IMR-90 (cell line): ENCODE measurements around the gene FGR. TPM values are rescaled to one million over a fixed set of nuclear protein-coding genes. Genes with fewer than 3 reads are reported as not detected.

Experiments used
- ATAC-seq: fragments of 200-7000 bp; cut with Tn5 transposase; 2 replicates; pipeline ENCODE4 v1.9.1; 2020; ENCODE audit warnings: low read depth, mild to moderate bottlenecking, moderate library complexity
- BruUV-seq: library from RNA; stranded (reverse); fragments of 400-500 nt; replicated peaks from 2 replicates; lab custom pipeline; 2021; lab: Mats Ljungman, UMichigan
- CTCF ChIA-PET: fragments of 300-600 bp; formaldehyde crosslinking; extraction: SDS; loops from one replicate; lab custom pipeline; 2021; ENCODE audit warnings: antibody characterized with exemption; lab: Yijun Ruan, JAX
- POLR2A ChIA-PET: fragments of 300-600 bp; sonication (Branson Sonifier 250); formaldehyde crosslinking; loops from one replicate; lab custom pipeline; 2022; ENCODE audit warnings: antibody characterized with exemption; ENCODE audit not compliant: unreplicated experiment; lab: Charles Lee
- DNase-seq: peaks from one replicate; pipeline ENCODE4 v3.0.0; 2013
- H2AFZ ChIP-seq: replicated peaks from 2 replicates; pipeline ENCODE3; 2013; ENCODE audit warnings: low read length, mild to moderate bottlenecking; ENCODE audit not compliant: poor library complexity
- H2AK5ac ChIP-seq: 2 replicates; pipeline ENCODE4 v1.6.1; 2013; ENCODE audit warnings: low read depth, low read length, inconsistent platforms
- H2AK9ac ChIP-seq: replicated peaks from 2 replicates; pipeline ENCODE3; 2013; ENCODE audit warnings: mild to moderate bottlenecking, low read depth, low read length, moderate library complexity; ENCODE audit not compliant: poor library complexity
- H2BK120ac ChIP-seq: 2 replicates; pipeline ENCODE4 v1.6.1; 2013; ENCODE audit warnings: low read depth, low read length, inconsistent platforms
- H2BK15ac ChIP-seq: 3 replicates; pipeline ENCODE4 v1.6.1; 2013; ENCODE audit warnings: low read depth, low read length, inconsistent platforms
- H2BK20ac ChIP-seq: 2 replicates; pipeline ENCODE4 v1.6.1; 2013; ENCODE audit warnings: low read depth, mild to moderate bottlenecking, inconsistent platforms, low read length, moderate library complexity
- H2BK5ac ChIP-seq: 2 replicates; pipeline ENCODE4 v1.6.1; 2013; ENCODE audit warnings: mild to moderate bottlenecking, low read depth, low read length, inconsistent platforms; ENCODE audit not compliant: poor library complexity, severe bottlenecking
- H3K14ac ChIP-seq: replicated peaks from 2 replicates; pipeline ENCODE4 v1.6.1; 2013; ENCODE audit warnings: low read depth, low read length, inconsistent platforms
- H3K18ac ChIP-seq: 2 replicates; pipeline ENCODE4 v1.6.1; 2013; ENCODE audit warnings: low read depth, low read length, control low read depth
- H3K23ac ChIP-seq: 2 replicates; pipeline ENCODE4 v1.6.1; 2013; ENCODE audit warnings: low read depth, low read length, inconsistent platforms
- H3K27ac ChIP-seq: 2 replicates; pipeline ENCODE4 v1.5.1; 2013; ENCODE audit warnings: mild to moderate bottlenecking, control low read depth, low read length; ENCODE audit not compliant: insufficient read depth
- H3K27me3 ChIP-seq: 2 replicates; pipeline ENCODE4 v1.6.1; 2013; ENCODE audit warnings: low read length; ENCODE audit not compliant: control insufficient read depth, insufficient read depth
- H3K36me3 ChIP-seq: 2 replicates; pipeline ENCODE4 v1.6.1; 2013; ENCODE audit warnings: low read length, mixed read lengths; ENCODE audit not compliant: control insufficient read depth, insufficient read depth
- H3K4ac ChIP-seq: 2 replicates; pipeline ENCODE4 v1.6.1; 2013; ENCODE audit warnings: low read depth, low read length, inconsistent platforms
- H3K4me1 ChIP-seq: 2 replicates; pipeline ENCODE4 v1.6.1; 2013; ENCODE audit warnings: low read length, mixed read lengths; ENCODE audit not compliant: control insufficient read depth, insufficient read depth
- H3K4me2 ChIP-seq: 2 replicates; pipeline ENCODE4 v1.6.1; 2013; ENCODE audit warnings: low read depth, mild to moderate bottlenecking, control low read depth, low read length, moderate library complexity
- H3K4me3 ChIP-seq: 2 replicates; pipeline ENCODE4 v1.5.1; 2013; ENCODE audit warnings: low read depth, mild to moderate bottlenecking, control low read depth, low read length, moderate library complexity; ENCODE audit not compliant: insufficient read depth
- H3K56ac ChIP-seq: 2 replicates; pipeline ENCODE4 v1.6.1; 2013; ENCODE audit warnings: low read length, inconsistent platforms; ENCODE audit not compliant: insufficient read depth; ENCODE audit errors: extremely low read depth
- H3K79me1 ChIP-seq, 2 experiments: 2 replicates each; pipeline ENCODE4 v1.6.1; 2013; ENCODE audit warnings: low read length in 2 of 2, inconsistent platforms in 1 of 2, low read depth in 1 of 2
- H3K9ac ChIP-seq: 2 replicates; pipeline ENCODE4 v1.6.1; 2013; ENCODE audit warnings: low read depth, low read length, control low read depth
- H3K9me1 ChIP-seq: 2 replicates; pipeline ENCODE4 v1.6.1; 2013; ENCODE audit warnings: low read length, inconsistent platforms; ENCODE audit not compliant: insufficient read depth
- H3K9me3 ChIP-seq: 2 replicates; pipeline ENCODE4 v1.6.1; 2013; ENCODE audit warnings: low read length; ENCODE audit not compliant: control insufficient read depth, insufficient read depth
- H4K20me1 ChIP-seq: 2 replicates; pipeline ENCODE4 v1.6.1; 2013; ENCODE audit warnings: low read length, inconsistent platforms; ENCODE audit not compliant: insufficient read depth
- H4K5ac ChIP-seq: 2 replicates; pipeline ENCODE4 v1.6.1; 2013; ENCODE audit warnings: mild to moderate bottlenecking, low read depth, low read length, control low read depth
- H4K8ac ChIP-seq, 2 experiments: 2 replicates each; pipeline ENCODE4 v1.6.1; 2013; ENCODE audit warnings: low read depth in 2 of 2, low read length in 2 of 2, control low read depth in 1 of 2, inconsistent platforms in 1 of 2
- H4K91ac ChIP-seq: 2 replicates; pipeline ENCODE4 v1.6.1; 2013; ENCODE audit warnings: low read depth, low read length, inconsistent platforms; ENCODE audit not compliant: insufficient read depth
- BHLHE40 ChIP-seq: fragments of 150-350 bp; IDR thresholded peaks from 2 replicates; pipeline ENCODE4 v1.6.1; 2016; ENCODE audit warnings: mild to moderate bottlenecking, low read depth, low read length
- CHD1 ChIP-seq: IDR thresholded peaks from 2 replicates; pipeline ENCODE4 v1.6.1; 2012; ENCODE audit warnings: low read depth, low read length, improper control_type of control experiment
- CTCF ChIP-seq: conservative IDR thresholded peaks from 2 replicates; pipeline ENCODE4 v1.5.1; 2012; ENCODE audit warnings: mild to moderate bottlenecking, low read depth, low read length, improper control_type of control experiment
- FOS ChIP-seq: fragments of 150-350 bp; IDR thresholded peaks from 2 replicates; pipeline ENCODE4 v1.6.1; 2016; ENCODE audit warnings: low read depth, low read length
- MAZ ChIP-seq: IDR thresholded peaks from 2 replicates; pipeline ENCODE4 v1.6.1; 2012; ENCODE audit warnings: low read depth, mild to moderate bottlenecking, low read length, improper control_type of control experiment, moderate library complexity, borderline replicate concordance
- NFE2L2 ChIP-seq: fragments of 150-350 bp; IDR thresholded peaks from 2 replicates; pipeline ENCODE4 v1.6.1; 2016; ENCODE audit warnings: low read depth, mild to moderate bottlenecking, low read length
- POLR2A ChIP-seq: IDR thresholded peaks from 2 replicates; pipeline ENCODE4 v1.6.1; 2012; ENCODE audit warnings: mild to moderate bottlenecking, low read depth, low read length
- RAD21 ChIP-seq: IDR thresholded peaks from 2 replicates; pipeline ENCODE4 v1.6.1; 2012; ENCODE audit warnings: low read length, improper control_type of control experiment
- RFX5 ChIP-seq: IDR thresholded peaks from 2 replicates; pipeline ENCODE4 v1.8.0; 2012; ENCODE audit warnings: low read depth, mild to moderate bottlenecking, low read length, moderate library complexity
- USF2 ChIP-seq: fragments of 150-350 bp; IDR thresholded peaks from 2 replicates; pipeline ENCODE4 v1.6.1; 2017; ENCODE audit warnings: mild to moderate bottlenecking, antibody characterized with exemption, low read length, low read depth
- WGBS, 2 experiments: methylation state at CpG; one replicate each; pipeline versions ENCODE4 v1.1.5 to v1.1.7; 2013; ENCODE audit warnings: missing lambda C conversion rate in 2 of 2; ENCODE audit not compliant: insufficient read length in 1 of 2; ENCODE audit errors: extremely low coverage in 2 of 2; 5-methylcytosine and 5-hydroxymethylcytosine counted together
- dilution Hi-C: fragments of 300-500 bp; cut with HindIII; formaldehyde crosslinking; loops from one replicate; pipeline ENCODE4 v1.14.3; 2018; ENCODE audit warnings: low sequenced_read_pairs; ENCODE audit not compliant: unreplicated experiment
- in situ Hi-C: fragments of 300-500 bp; cut with MboI; formaldehyde crosslinking; loops from 3 replicates; pipeline ENCODE4 v1.14.3; 2019; ENCODE audit warnings: low sequenced_read_pairs, inconsistent platforms, mixed read lengths
- intact Hi-C: fragments of 100-400 bp; cut with micrococcal nuclease; formaldehyde crosslinking; loops from 2 replicates; pipeline ENCODE4 v1.10.0; 2022
- polyA plus RNA-seq, 3 experiments: library from polyadenylated mRNA; depleted of rRNA; stranded (reverse); fragments of >200 nt; gene quantifications; 2 replicates each; pipeline ENCODE4 v1.2.3, GENCODE V29; 2012; ENCODE audit warnings: low replicate concordance in 1 of 3
- total RNA-seq: library from RNA; depleted of rRNA; stranded (reverse); fragments of >200 nt; gene quantifications from 2 replicates; pipeline ENCODE4 v1.2.3, GENCODE V29; 2012

FGR gene
- total and polyA plus RNA-seq, 2 of the 4 experiments (the other 2 are of a cell fraction): not detected

GRCh38 chr1:27645071-27645415 is 10.1 kb upstream of the FGR start:
- no peak overlapping the region for H3K18ac ChIP-seq
- no peak overlapping the region for H3K4me3 ChIP-seq
- H3K14ac ChIP-seq: no peak overlapping the region
- no peaks in the 10 kb centered on the region for H3K79me1 ChIP-seq
- peaks cover 1% of the 10 kb centered on the region for H3K9me1 ChIP-seq
- in situ Hi-C loops: no loop called here
- H4K8ac ChIP-seq: no peak overlapping the region
- intact Hi-C loops: no loop called here
- no peak overlapping the region for H3K9ac ChIP-seq
- ATAC-seq (no peak), DNase-seq (no peak)
- POLR2A ChIA-PET: no interaction called here
- no peak overlapping the region for H3K4ac ChIP-seq
- H2AK9ac ChIP-seq: no peak overlapping the region
- no peak overlapping the region for H2BK15ac ChIP-seq
- no peak overlapping the region for H2BK5ac ChIP-seq
- no peaks in the 10 kb centered on the region for H3K4me1 ChIP-seq
- H2AFZ ChIP-seq: no peak overlapping the region
- no peak overlapping the region for H3K56ac ChIP-seq
- CTCF ChIA-PET: no interaction called here
- TF ChIP-seq POLR2A (no peak), FOS (no peak), CTCF (no peak), RAD21 (no peak), MAZ (no peak), CHD1 (no peak), BHLHE40 (no peak), NFE2L2 (no peak), RFX5 (no peak), USF2 (no peak)
- H2AK5ac ChIP-seq: no peak overlapping the region
- H4K91ac ChIP-seq: no peak overlapping the region
- no peak overlapping the region for H2BK20ac ChIP-seq
- H3K23ac ChIP-seq: no peak overlapping the region
- no peaks in the 10 kb centered on the region for H3K36me3 ChIP-seq
- H3K27me3 ChIP-seq: peaks cover 8% of the 10 kb centered on the region; the same call in 1 of the 2 replicates
- no peaks in the 10 kb centered on the region for H4K20me1 ChIP-seq
- no peak overlapping the region for H3K4me2 ChIP-seq
- H4K5ac ChIP-seq: no peak overlapping the region
- H2BK120ac ChIP-seq: no peak overlapping the region
- H3K9me3 ChIP-seq: no peaks in the 10 kb centered on the region
- no TSS peak for BruUV-seq
- 96% methylated on average over 3 of the region's 4 CpGs; no CpG with 5 or more reads in 1 of the 2 experiments for WGBS, 2 experiments
- dilution Hi-C loops: no loop called here
- H3K27ac ChIP-seq: no peak overlapping the region
